NOMO-1 treated with dmso at 0.1 percent for 144 hours (cell line): ENCODE data around the gene CDC27.
A peak's percentile ranks its signal among the peaks of the same experiment; 100 is the strongest.
"Not testable (repeated sequence)": the region's sequence is repeated elsewhere in the genome, so short reads cannot be mapped to it uniquely, and the experiment has no call there.

ENCODE experiments used
- DNase-seq: peaks from one replicate; lab custom pipeline; 2025; ENCODE audit not compliant: unreplicated experiment; lab: John Stamatoyannopoulos, UW

Gene CDC27

GRCh38 chr17:47074361-47074760 lies 114.7 kb downstream of the CDC27 start:
- not testable (repeated sequence) for DNase-seq

GRCh38 chr17:47073629-47074028 lies 115.5 kb downstream of the CDC27 start:
- DNase-seq = not testable (repeated sequence)

- peak; percentile 53 for DNase-seq
Measured at GRCh38 chr17:47072886-47073285, 116.2 kb downstream of the CDC27 start.

- peak; percentile 2 for DNase-seq
Measured at GRCh38 chr17:47071171-47071570, 117.9 kb downstream of the CDC27 start.

- not testable (repeated sequence) for DNase-seq
Measured at GRCh38 chr17:47070266-47070665, 118.8 kb downstream of the CDC27 start.
